H1 (cell line): Measurements from ENCODE around the gene TIMM22. TPM values are rescaled to one million over a fixed set of nuclear protein-coding genes. Genes with fewer than 3 reads are reported as not detected.
A peak's percentile ranks its signal among the peaks of the same experiment; 100 is the strongest.

ENCODE experiments used
- GTF2F1 ChIP-seq: IDR thresholded peaks from 2 replicates; pipeline ENCODE4 v1.6.1; 2012; ENCODE audit warnings: low read depth, low read length, improper control_type of control experiment, borderline replicate concordance
- PHF8 ChIP-seq: fragments of 200-600 bp; sonication (generic); conservative IDR thresholded peaks from 2 replicates; pipeline ENCODE4 v1.7.1; 2012; ENCODE audit warnings: low read depth, mild to moderate bottlenecking, inconsistent platforms, low read length, moderate library complexity
- SIN3A ChIP-seq, 2 experiments: IDR thresholded peaks in 1 of 2; conservative IDR thresholded peaks in 1 of 2; 2 replicates each; pipeline ENCODE4 v1.6.1; 2011 to 2012; ENCODE audit warnings: low read length in 2 of 2, improper control_type of control experiment in 1 of 2, low read depth in 1 of 2, mild to moderate bottlenecking in 1 of 2
- SP1 ChIP-seq: IDR thresholded peaks from 2 replicates; pipeline ENCODE4 v1.6.1; 2011; ENCODE audit warnings: low read depth, low read length
- TBP ChIP-seq: IDR thresholded peaks from 2 replicates; pipeline ENCODE4 v1.6.1; 2011; ENCODE audit warnings: low read depth, low read length, improper control_type of control experiment
- YY1 ChIP-seq: IDR thresholded peaks from 2 replicates; pipeline ENCODE4 v1.6.1; 2011; ENCODE audit warnings: low read depth, mild to moderate bottlenecking, low read length
- polyA plus RNA-seq, 7 experiments: library from polyadenylated mRNA; depleted of rRNA in 3 of 7; stranded (reverse) in 5 of 7; unstranded in 2 of 7; fragments of >200 nt in 5 of 7; fragments of 200-250 nt in 2 of 7; gene quantifications; 1 replicate in 5 of 7; 2 replicates in 1 of 7; 4 replicates in 1 of 7; pipeline versions ENCODE4 v1.2.1 to v1.2.3, GENCODE V29; 2011 to 2013; ENCODE audit warnings: missing spikeins in 2 of 7, mixed read lengths in 2 of 7
- total RNA-seq: library from RNA; stranded (reverse); fragmentation: NEBNext Ultra II Directional; extraction: Animal tissue kit (Norgen Biotek cat#: 25700); gene quantifications from 2 replicates; pipeline ENCODE4 v1.2.1, GENCODE V29; 2021
- TF ChIP-seq, protein P1 (sequence below): IDR thresholded peaks from 2 replicates; pipeline ENCODE4 v1.6.1; 2012; ENCODE audit warnings: inconsistent platforms

TIMM22 gene
- total and polyA plus RNA-seq, 2 of the 8 experiments (the other 6 are each of a cell fraction or from before 2014, with no cell fraction given) = 13.8 to 17.4 TPM

GRCh38 chr17:949623-950303 lies 47.2 kb upstream of the TIMM22 start (continued):
- TF ChIP-seq PHF8 (no peak), YY1 (no peak), SIN3A (conservative IDR thresholded peaks at IDR 0.05 in 1 of 2, IDR thresholded peaks at IDR 0.05 in 1 of 2; ENCODE audit: low read depth in 1 of 2, low read length in 2 of 2) (no peak), SP1 (peak; percentile 48; the same call in 1 of the 2 replicates), GTF2F1 (no peak), TBP (peak; percentile 51; the same call in 1 of the 2 replicates)
- TF ChIP-seq, protein P1, sequence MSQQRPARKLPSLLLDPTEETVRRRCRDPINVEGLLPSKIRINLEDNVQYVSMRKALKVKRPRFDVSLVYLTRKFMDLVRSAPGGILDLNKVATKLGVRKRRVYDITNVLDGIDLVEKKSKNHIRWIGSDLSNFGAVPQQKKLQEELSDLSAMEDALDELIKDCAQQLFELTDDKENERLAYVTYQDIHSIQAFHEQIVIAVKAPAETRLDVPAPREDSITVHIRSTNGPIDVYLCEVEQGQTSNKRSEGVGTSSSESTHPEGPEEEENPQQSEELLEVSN = 0 out of 2 replicates have a peak, but pooled peaks have one; percentile 8
- TF ChIP-seq, all 59 proteins: peak for 9
